H1 (cell line): Measurements from ENCODE around the gene CYP4A11. TPM values are rescaled to one million over a fixed set of nuclear protein-coding genes. Genes with fewer than 3 reads are reported as not detected.

Source experiments
- CTCF ChIA-PET: fragments of 300-600 bp; sonication (Branson Sonifier 250); formaldehyde crosslinking; loops from one replicate; lab custom pipeline; 2021; ENCODE audit not compliant: partially characterized antibody; lab: Charles Lee
- POLR2A ChIA-PET: fragments of 300-600 bp; sonication (Branson Sonifier 250); formaldehyde crosslinking; loops from one replicate; lab custom pipeline; 2021; ENCODE audit warnings: inconsistent platforms; ENCODE audit not compliant: partially characterized antibody; lab: Charles Lee
- DNase-seq, 2 experiments: peaks; one replicate each; pipeline versions ENCODE4 v3.0.0 to v3.0.0-alpha.2; 2010 to 2022; ENCODE audit warnings: low spot score in 2 of 2, low read depth in 1 of 2, mixed read lengths in 1 of 2
- FAIRE-seq: peaks from 2 replicates; lab custom pipeline; 2011; peaks lifted over from hg19 to GRCh38; lab: Jason Lieb, UNC
- H2AFZ ChIP-seq: 2 replicates; pipeline ENCODE4 v1.8.1; 2012; ENCODE audit warnings: low read length, inconsistent platforms
- H2AK5ac ChIP-seq: 2 replicates; pipeline ENCODE4 v1.6.1; 2013; ENCODE audit warnings: low read depth, low read length
- H2BK120ac ChIP-seq: replicated peaks from 2 replicates; pipeline ENCODE3; 2013; ENCODE audit warnings: low read depth, low read length, inconsistent platforms
- H2BK12ac ChIP-seq: 2 replicates; pipeline ENCODE4 v1.6.1; 2013; ENCODE audit warnings: low read depth, low read length
- H2BK15ac ChIP-seq: 2 replicates; pipeline ENCODE4 v1.6.1; 2013; ENCODE audit warnings: low read length
- H2BK20ac ChIP-seq: 2 replicates; pipeline ENCODE4 v1.6.1; 2013; ENCODE audit warnings: low read length
- H2BK5ac ChIP-seq: 2 replicates; pipeline ENCODE4 v1.6.1; 2013; ENCODE audit warnings: low read depth, low read length
- H3K14ac ChIP-seq: 2 replicates; pipeline ENCODE4 v1.6.1; 2013; ENCODE audit warnings: inconsistent platforms; ENCODE audit not compliant: insufficient read length
- H3K18ac ChIP-seq: 2 replicates; pipeline ENCODE4 v1.6.1; 2013; ENCODE audit warnings: low read length; ENCODE audit errors: extremely low read depth
- H3K23ac ChIP-seq: 2 replicates; pipeline ENCODE4 v1.6.1; 2013; ENCODE audit warnings: inconsistent platforms; ENCODE audit not compliant: insufficient read length
- H3K23me2 ChIP-seq: 2 replicates; pipeline ENCODE4 v1.6.1; 2013; ENCODE audit warnings: low read depth, low read length
- H3K27ac ChIP-seq: 2 replicates; pipeline ENCODE4 v1.6.1; 2011; ENCODE audit warnings: low read depth, low read length, inconsistent platforms
- H3K27me3 ChIP-seq, 4 experiments: replicated peaks in 1 of 4; 1 replicate in 1 of 4; 2 replicates in 3 of 4; pipeline versions ENCODE4 v1.6.1 to v1.8.1; 2011 to 2013; ENCODE audit warnings: low read length in 3 of 4, mild to moderate bottlenecking in 3 of 4, inconsistent platforms in 2 of 4, mixed read lengths in 2 of 4, moderate library complexity in 1 of 4; ENCODE audit not compliant: control insufficient read depth in 3 of 4, insufficient read depth in 3 of 4; ENCODE audit errors: extremely low read depth in 1 of 4
- H3K36me3 ChIP-seq, 4 experiments: 2 replicates each; pipeline versions ENCODE4 v1.6.1 to v1.8.1; 2011 to 2013; ENCODE audit warnings: mild to moderate bottlenecking in 4 of 4, low read length in 3 of 4, moderate library complexity in 2 of 4, control low read depth in 1 of 4, inconsistent platforms in 1 of 4; ENCODE audit not compliant: insufficient read depth in 4 of 4, control insufficient read depth in 2 of 4
- H3K4ac ChIP-seq: replicated peaks from 2 replicates; pipeline ENCODE3; 2013; ENCODE audit warnings: low read length, low read depth, mixed read lengths, inconsistent platforms; ENCODE audit not compliant: insufficient read length
- H3K4me1 ChIP-seq, 4 experiments: replicated peaks in 1 of 4; 1 replicate in 1 of 4; 2 replicates in 3 of 4; pipeline versions ENCODE4 v1.6.1 to v1.8.1; 2011 to 2013; ENCODE audit warnings: low read length in 3 of 4, inconsistent platforms in 2 of 4, mixed read lengths in 1 of 4; ENCODE audit not compliant: insufficient read depth in 4 of 4, control insufficient read depth in 3 of 4
- H3K4me2 ChIP-seq, 2 experiments: 2 replicates each; pipeline versions ENCODE4 v1.6.1 to v1.8.1; 2011 to 2013; ENCODE audit warnings: low read depth in 2 of 2, low read length in 2 of 2, control low read depth in 1 of 2, inconsistent platforms in 1 of 2, mild to moderate bottlenecking in 1 of 2; ENCODE audit not compliant: insufficient read depth in 1 of 2
- H3K4me3 ChIP-seq, 4 experiments: fragments of 200-600, 300-600 bp in 1 of 4; sonication (generic), shearing (Covaris generic), sonication (Bioruptor Twin) in 1 of 4; 2 replicates each; pipeline versions ENCODE4 v1.5.1 to v1.8.1; 2011 to 2016; ENCODE audit warnings: low read length in 4 of 4, low read depth in 3 of 4, control low read depth in 2 of 4, inconsistent platforms in 2 of 4, mild to moderate bottlenecking in 2 of 4, mixed read lengths in 1 of 4, moderate library complexity in 1 of 4; ENCODE audit not compliant: insufficient read depth in 2 of 4; ENCODE audit errors: extremely low read depth in 1 of 4
- H3K56ac ChIP-seq: replicated peaks from 2 replicates; pipeline ENCODE3; 2013; ENCODE audit warnings: low read depth, mild to moderate bottlenecking, mixed read lengths, low read length, inconsistent platforms; ENCODE audit not compliant: insufficient read length
- H3K79me1 ChIP-seq: 2 replicates; pipeline ENCODE4 v1.6.1; 2013; ENCODE audit warnings: low read depth, low read length, control low read depth
- H3K79me2 ChIP-seq, 2 experiments: 2 replicates each; pipeline versions ENCODE4 v1.6.1 to v1.8.1; 2012 to 2013; ENCODE audit warnings: low read length in 2 of 2, mild to moderate bottlenecking in 2 of 2, inconsistent platforms in 1 of 2; ENCODE audit not compliant: insufficient read depth in 2 of 2, control insufficient read depth in 1 of 2
- H3K9ac ChIP-seq, 4 experiments: replicated peaks in 1 of 4; 1 replicate in 1 of 4; 2 replicates in 3 of 4; pipeline versions ENCODE4 v1.6.1 to v1.8.1; 2011 to 2013; ENCODE audit warnings: low read depth in 3 of 4, low read length in 3 of 4, control low read depth in 2 of 4, mild to moderate bottlenecking in 2 of 4, moderate library complexity in 2 of 4, inconsistent platforms in 1 of 4; ENCODE audit errors: extremely low read depth in 1 of 4
- H3K9me3 ChIP-seq, 2 experiments: 2 replicates each; pipeline versions ENCODE4 v1.6.1 to v1.8.1; 2012 to 2013; ENCODE audit warnings: mild to moderate bottlenecking in 2 of 2, moderate library complexity in 2 of 2, control low read depth in 1 of 2, inconsistent platforms in 1 of 2, low read depth in 1 of 2, low read length in 1 of 2, mixed read lengths in 1 of 2; ENCODE audit not compliant: insufficient read depth in 2 of 2
- H4K20me1 ChIP-seq, 2 experiments: replicated peaks in 1 of 2; 2 replicates each; pipeline versions ENCODE3 to v1.8.1; 2011 to 2013; ENCODE audit warnings: inconsistent platforms in 2 of 2, low read length in 2 of 2, mild to moderate bottlenecking in 1 of 2; ENCODE audit not compliant: insufficient read depth in 2 of 2, control insufficient read depth in 1 of 2
- H4K5ac ChIP-seq: 2 replicates; pipeline ENCODE4 v1.6.1; 2013; ENCODE audit warnings: low read length, low read depth, mixed read lengths, inconsistent platforms; ENCODE audit not compliant: insufficient read length
- H4K8ac ChIP-seq: 2 replicates; pipeline ENCODE4 v1.8.0; 2013; ENCODE audit warnings: mild to moderate bottlenecking, moderate library complexity, low read length, inconsistent platforms; ENCODE audit not compliant: insufficient read depth; ENCODE audit errors: extremely low read depth
- H4K91ac ChIP-seq: replicated peaks from 2 replicates; pipeline ENCODE3; 2013; ENCODE audit warnings: low read length, mixed read lengths, inconsistent platforms; ENCODE audit not compliant: insufficient read length
- BRCA1 ChIP-seq: IDR thresholded peaks from 2 replicates; pipeline ENCODE4 v1.6.1; 2012; ENCODE audit warnings: low read depth, low read length, improper control_type of control experiment
- CTCF ChIP-seq, 3 experiments: IDR thresholded peaks; 1 replicate in 2 of 3; 2 replicates in 1 of 3; pipeline versions ENCODE4 v1.5.1 to v1.6.1; 2011; ENCODE audit warnings: low read length in 3 of 3, mild to moderate bottlenecking in 3 of 3, inconsistent platforms in 2 of 3, low read depth in 1 of 3, moderate library complexity in 1 of 3; ENCODE audit not compliant: insufficient read depth in 1 of 3; ENCODE audit errors: control extremely low read depth in 1 of 3
- HDAC6 ChIP-seq: IDR thresholded peaks from one replicate; pipeline ENCODE4 v1.7.1; 2012; ENCODE audit warnings: low read depth, mild to moderate bottlenecking, inconsistent platforms, low read length, moderate library complexity
- JUND ChIP-seq: IDR thresholded peaks from 2 replicates; pipeline ENCODE4 v1.6.1; 2011; ENCODE audit warnings: mild to moderate bottlenecking, improper control_type of control experiment, low read length
- USF2 ChIP-seq: IDR thresholded peaks from 2 replicates; pipeline ENCODE4 v1.6.1; 2011; ENCODE audit warnings: low read length, improper control_type of control experiment
- WGBS, 2 experiments: shearing (Covaris generic) in 1 of 2; methylation state at CpG; one replicate each; pipeline versions ENCODE4 v1.1.6 to v1.1.7; 2013 to 2015; ENCODE audit warnings: low lambda C conversion rate in 2 of 2, mixed read lengths in 2 of 2, inconsistent platforms in 1 of 2, low coverage in 1 of 2, missing lambda C conversion rate in 1 of 2; ENCODE audit not compliant: insufficient replicate concordance in 2 of 2, insufficient coverage in 1 of 2, insufficient read length in 1 of 2; ENCODE audit errors: extremely low coverage in 1 of 2, missing lambda C conversion rate in 1 of 2; 5-methylcytosine and 5-hydroxymethylcytosine counted together
- polyA plus RNA-seq, 7 experiments: library from polyadenylated mRNA; depleted of rRNA in 3 of 7; stranded (reverse) in 5 of 7; unstranded in 2 of 7; fragments of >200 nt in 5 of 7; fragments of 200-250 nt in 2 of 7; gene quantifications; 1 replicate in 5 of 7; 2 replicates in 1 of 7; 4 replicates in 1 of 7; pipeline versions ENCODE4 v1.2.1 to v1.2.3, GENCODE V29; 2011 to 2013; ENCODE audit warnings: missing spikeins in 2 of 7, mixed read lengths in 2 of 7
- total RNA-seq: library from RNA; stranded (reverse); fragmentation: NEBNext Ultra II Directional; extraction: Animal tissue kit (Norgen Biotek cat#: 25700); gene quantifications from 2 replicates; pipeline ENCODE4 v1.2.1, GENCODE V29; 2021

CYP4A11 gene
- total and polyA plus RNA-seq, 2 of the 8 experiments (the other 6 are each of a cell fraction or from before 2014, with no cell fraction given) = not detected

- H2BK20ac ChIP-seq = no peak overlapping the region
- H3K27ac ChIP-seq = no peak overlapping the region
- no peak overlapping the region for H3K4ac ChIP-seq
- H3K9me3 ChIP-seq = peaks cover 3 to 5% of the 10 kb centered on the region in 2 experiments; a peak in 3 of 4 replicates
- TF ChIP-seq HDAC6 = no peak
- no peak for TF ChIP-seq USF2
- no peak for TF ChIP-seq BRCA1
- TF ChIP-seq CTCF (IDR thresholded peaks at IDR 0.05; ENCODE audit: control extremely low read depth in 1 of 3, insufficient read depth in 1 of 3, low read depth in 1 of 3, low read length in 3 of 3) = no peak
- no peak for TF ChIP-seq JUND
- DNase-seq (no peak), FAIRE-seq (no peak)
- no peak overlapping the region for H3K9ac ChIP-seq
- H3K79me2 ChIP-seq = no peaks in the 10 kb centered on the region
- no peak overlapping the region for H2AFZ ChIP-seq
- H2BK5ac ChIP-seq = no peak overlapping the region
- 82% methylated on average over 2 of the region's 2 CpGs; no CpG with 5 or more reads in 1 of the 2 experiments for WGBS, 2 experiments
- no peak overlapping the region for H2BK12ac ChIP-seq
- no peaks in the 10 kb centered on the region for H3K36me3 ChIP-seq
- H3K79me1 ChIP-seq = no peaks in the 10 kb centered on the region
- ChIA-PET CTCF (interaction anchor here (0.6 kb wide), 1 partner anchor 43 kb away, joined by 4 read pairs; no protein-coding TSS in a partner anchor), POLR2A (no interaction called here)
- no peaks in the 10 kb centered on the region for H3K4me1 ChIP-seq
- H3K56ac ChIP-seq = no peak overlapping the region
- no peaks in the 10 kb centered on the region for H3K23me2 ChIP-seq
- no peak overlapping the region for H2BK120ac ChIP-seq
- no peaks in the 10 kb centered on the region for H3K27me3 ChIP-seq
- no peak overlapping the region for H3K4me2 ChIP-seq
- no peaks in the 10 kb centered on the region for H4K20me1 ChIP-seq
- no peak overlapping the region for H4K5ac ChIP-seq
- H4K8ac ChIP-seq = no peak overlapping the region
- no peak overlapping the region for H3K14ac ChIP-seq
- H3K23ac ChIP-seq = no peak overlapping the region
- no peak overlapping the region for H4K91ac ChIP-seq
- no peak overlapping the region for H2BK15ac ChIP-seq
- H3K4me3 ChIP-seq = no peak overlapping the region
- no peak overlapping the region for H2AK5ac ChIP-seq
- H3K18ac ChIP-seq = no peak overlapping the region
Measured at GRCh38 chr1:46910790-46911189, 30.5 kb downstream of the CYP4A11 start.
